Endothelial cell of umbilical vein (primary cell): ENCODE measurements around the gene RAB6B. TPM values are rescaled to one million over a fixed set of nuclear protein-coding genes. Genes with fewer than 3 reads are reported as not detected.

Experiments used
- BruUV-seq: library from RNA; stranded (reverse); fragments of 400-500 nt; replicated peaks from 2 replicates; lab custom pipeline; 2021; lab: Mats Ljungman, UMichigan
- CTCF ChIA-PET: fragments of 300-600, 350-600 bp; sonication (Branson Sonifier 250); formaldehyde crosslinking; loops from one replicate; lab custom pipeline; 2021; ENCODE audit warnings: antibody characterized with exemption, inconsistent platforms; lab: Charles Lee
- POLR2A ChIA-PET: fragments of 300-600, 350-600 bp; sonication (Branson Sonifier 250); formaldehyde crosslinking; loops from one replicate; lab custom pipeline; 2021; ENCODE audit warnings: antibody characterized with exemption, inconsistent platforms; lab: Charles Lee
- DNase-seq: peaks from one replicate; pipeline ENCODE4 v3.0.0-alpha.2; 2011; ENCODE audit warnings: low read depth, low spot score
- FAIRE-seq: peaks from 2 replicates; lab custom pipeline; 2011; peaks lifted over from hg19 to GRCh38; lab: Jason Lieb, UNC
- H2AFZ ChIP-seq: 2 replicates; pipeline ENCODE4 v1.6.0; 2012; ENCODE audit warnings: low read depth, low read length, control low read depth, inconsistent platforms
- H3K27ac ChIP-seq: 2 replicates; pipeline ENCODE4 v1.5.1; 2011; ENCODE audit warnings: low read depth, mild to moderate bottlenecking, control low read depth, low read length, moderate library complexity; ENCODE audit not compliant: insufficient read depth
- H3K27me3 ChIP-seq, 2 experiments: 2 replicates each; pipeline versions ENCODE4 v1.6.0 to v1.6.1; 2011; ENCODE audit warnings: low read length in 2 of 2, mixed read lengths in 1 of 2; ENCODE audit not compliant: control insufficient read depth in 2 of 2, insufficient read depth in 2 of 2
- H3K36me3 ChIP-seq, 2 experiments: 2 replicates in 1 of 2; 3 replicates in 1 of 2; pipeline ENCODE4 v1.5.1; 2011; ENCODE audit warnings: low read length in 2 of 2, mild to moderate bottlenecking in 1 of 2, moderate library complexity in 1 of 2; ENCODE audit not compliant: control insufficient read depth in 2 of 2, insufficient read depth in 2 of 2; ENCODE audit errors: extremely low read depth in 1 of 2
- H3K4me1 ChIP-seq: 3 replicates; pipeline ENCODE4 v1.5.1; 2011; ENCODE audit warnings: mild to moderate bottlenecking, low read length; ENCODE audit not compliant: control insufficient read depth, insufficient read depth; ENCODE audit errors: extremely low read depth
- H3K4me2 ChIP-seq: 2 replicates; pipeline ENCODE4 v1.6.1; 2011; ENCODE audit warnings: low read length, control low read depth, mixed read lengths; ENCODE audit not compliant: insufficient read depth
- H3K4me3 ChIP-seq, 3 experiments: fragments of 200-600 bp in 1 of 3; sonication (generic), shearing (Covaris generic) in 1 of 3; replicated peaks in 1 of 3; 2 replicates each; pipeline ENCODE4 v1.5.1; 2011 to 2016; ENCODE audit warnings: control low read depth in 3 of 3, low read length in 3 of 3, mild to moderate bottlenecking in 2 of 3, inconsistent platforms in 1 of 3, low read depth in 1 of 3, moderate library complexity in 1 of 3; ENCODE audit not compliant: insufficient read depth in 1 of 3
- H3K79me2 ChIP-seq: 2 replicates; pipeline ENCODE4 v1.6.0; 2012; ENCODE audit warnings: low read length, inconsistent platforms; ENCODE audit not compliant: control insufficient read depth, insufficient read depth
- H3K9ac ChIP-seq: replicated peaks from 2 replicates; pipeline ENCODE3; 2011; ENCODE audit warnings: low read length, control low read depth; ENCODE audit not compliant: insufficient read depth; ENCODE audit errors: extremely low read depth
- H3K9me1 ChIP-seq: replicated peaks from 3 replicates; pipeline ENCODE4 v1.6.0; 2011; ENCODE audit warnings: mild to moderate bottlenecking, low read length; ENCODE audit not compliant: control insufficient read depth, insufficient read depth; ENCODE audit errors: extremely low read depth
- H3K9me3 ChIP-seq: replicated peaks from 2 replicates; pipeline ENCODE4 v1.5.1; 2012; ENCODE audit warnings: low read length, inconsistent platforms; ENCODE audit not compliant: control insufficient read depth, insufficient read depth
- H4K20me1 ChIP-seq: replicated peaks from 2 replicates; pipeline ENCODE3; 2011; ENCODE audit warnings: mild to moderate bottlenecking, low read length; ENCODE audit not compliant: control insufficient read depth, insufficient read depth; ENCODE audit errors: extremely low read depth
- CTCF ChIP-seq, 2 donors: IDR thresholded peaks; 1 replicate in 1 of 2; 2 replicates in 1 of 2; pipeline ENCODE4 v1.5.1; 2011; ENCODE audit warnings: low read length in 2 of 2, mild to moderate bottlenecking in 2 of 2, moderate library complexity in 2 of 2, control low read depth in 1 of 2, inconsistent platforms in 1 of 2, low read depth in 1 of 2; ENCODE audit not compliant: insufficient read depth in 1 of 2; ENCODE audit errors: extremely low read depth in 1 of 2
- EZH2 ChIP-seq: IDR thresholded peaks from 2 replicates; pipeline ENCODE4 v1.6.1; 2012; ENCODE audit warnings: borderline replicate concordance, low read depth, mild to moderate bottlenecking, moderate library complexity, low read length, inconsistent platforms; ENCODE audit not compliant: severe bottlenecking
- FOS ChIP-seq: IDR thresholded peaks from 2 replicates; pipeline ENCODE4 v1.6.1; 2011; ENCODE audit warnings: mild to moderate bottlenecking, low read length, moderate library complexity, borderline replicate concordance; ENCODE audit not compliant: insufficient read depth
- GATA2 ChIP-seq: IDR thresholded peaks from 2 replicates; pipeline ENCODE4 v1.7.0; 2011; ENCODE audit warnings: low read depth, mild to moderate bottlenecking, moderate library complexity, mixed read lengths, low read length; ENCODE audit not compliant: insufficient read length, insufficient read depth
- JUN ChIP-seq: IDR thresholded peaks from 2 replicates; pipeline ENCODE4 v1.6.1; 2011; ENCODE audit warnings: borderline replicate concordance, low read depth; ENCODE audit not compliant: insufficient read length, insufficient read depth
- MAX ChIP-seq: IDR thresholded peaks from 2 replicates; pipeline ENCODE4 v1.6.1; 2011; ENCODE audit not compliant: insufficient read depth, insufficient read length
- MYC ChIP-seq: IDR thresholded peaks from one replicate; pipeline ENCODE4 v1.6.1; 2011; ENCODE audit warnings: mild to moderate bottlenecking, low read depth, low read length
- POLR2A ChIP-seq: IDR thresholded peaks from 2 replicates; pipeline ENCODE4 v1.6.1; 2012; ENCODE audit warnings: low read depth, mild to moderate bottlenecking, control low read depth, low read length
- POLR2AphosphoS5 ChIP-seq: IDR thresholded peaks from 2 replicates; pipeline ENCODE4 v1.6.1; 2012; ENCODE audit warnings: low read depth, mild to moderate bottlenecking, control low read depth, low read length, moderate library complexity; ENCODE audit not compliant: insufficient read depth
- dilution Hi-C: fragments of 300-500 bp; cut with MboI; formaldehyde crosslinking; loops from one replicate; pipeline ENCODE4 v1.15.0; 2019; ENCODE audit warnings: low sequenced_read_pairs; ENCODE audit not compliant: extremely low pct_ligation_motif_present
- intact Hi-C: fragments of 100-400 bp; cut with micrococcal nuclease; formaldehyde crosslinking; loops from one replicate; pipeline ENCODE4 v1.10.0; 2022
- polyA plus RNA-seq, 4 experiments: library from polyadenylated mRNA; depleted of rRNA in 3 of 4; stranded (reverse) in 3 of 4; unstranded in 1 of 4; fragments of >200 nt; gene quantifications; 2 replicates each; pipeline versions ENCODE4 v1.2.1 to v1.2.3, GENCODE V29; 2011 to 2012; ENCODE audit warnings: missing spikeins in 1 of 4
- total RNA-seq: library from RNA; stranded (reverse); gene quantifications from 2 replicates; pipeline ENCODE4 v1.2.3, GENCODE V29; 2021

Gene RAB6B
- total and polyA plus RNA-seq, 2 donors (not counting 3 experiments of a cell fraction or from before 2014, with no cell fraction given) = 1.7 to 6.7 TPM

GRCh38 chr3:133829310-133829707 is 66.4 kb downstream of the RAB6B start:
- DNase-seq (no peak), FAIRE-seq (no peak)
- Histone ChIP-seq H2AFZ (no peak overlapping the region), H4K20me1 (no peaks in the 10 kb centered on the region), H3K27ac (no peak overlapping the region), H3K36me3 (no peaks in the 10 kb centered on the region), H3K9ac (no peak overlapping the region), H3K9me3 (no peaks in the 10 kb centered on the region), H3K4me3 (no peak overlapping the region), H3K9me1 (no peaks in the 10 kb centered on the region), H3K4me1 (no peaks in the 10 kb centered on the region), H3K4me2 (no peak overlapping the region), H3K79me2 (no peaks in the 10 kb centered on the region), H3K27me3 (no peaks in the 10 kb centered on the region)
- BruUV-seq = no TSS peak
- TF ChIP-seq JUN (no peak), GATA2 (no peak), MAX (no peak), EZH2 (no peak), CTCF (IDR thresholded peaks at IDR 0.05; ENCODE audit: extremely low read depth in 1 of 2, insufficient read depth in 1 of 2, low read depth in 1 of 2, low read length in 2 of 2) (no peak), MYC (no peak), POLR2AphosphoS5 (no peak), POLR2A (no peak), FOS (no peak)
- ChIA-PET CTCF (no interaction called here), POLR2A (no interaction called here)
- dilution Hi-C loops = no loop called here
- intact Hi-C loops = no loop called here
